Measurements from ENCODE around the gene PCID2. TPM values are rescaled to one million over a fixed set of nuclear protein-coding genes. Genes with fewer than 3 reads are reported as not detected.

PCID2 gene
- total RNA-seq, 2 experiments from 2014 or later, result 58.9 to 66.2 TPM

DNA sequence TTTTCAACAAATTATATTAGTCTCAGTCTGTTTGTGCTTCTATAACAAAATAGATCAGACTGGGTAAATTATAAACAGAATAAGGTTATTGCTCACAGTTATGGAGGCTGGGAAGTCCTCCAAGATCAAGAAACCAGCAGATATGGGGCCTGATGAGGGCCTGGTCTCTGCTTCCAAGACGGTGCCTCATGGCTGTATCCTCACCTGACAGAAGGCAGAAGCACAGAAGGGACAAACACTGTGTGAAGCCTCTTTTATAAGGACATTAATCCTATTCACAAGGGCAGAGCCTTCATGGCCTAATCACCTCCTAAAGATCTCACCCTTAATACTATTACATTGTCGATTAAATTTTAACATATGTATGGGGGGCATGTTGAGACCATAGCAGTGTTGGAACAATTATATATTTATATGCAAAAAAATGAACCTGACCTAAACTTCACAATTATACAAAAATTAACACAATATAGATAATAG, 73.1 kb downstream of the PCID2 start:
- no peak overlapping the region for H3K27ac Mint-ChIP-seq
- peaks cover 43% of the 10 kb centered on the region for H3K27me3 Mint-ChIP-seq
- no peak overlapping the region for H3K4me3 Mint-ChIP-seq
- CTCF ChIA-PET, result no interaction called here
- no peaks in the 10 kb centered on the region for H3K4me1 Mint-ChIP-seq
- POLR2A ChIA-PET, result no interaction called here
- no peaks in the 10 kb centered on the region for H3K9me3 Mint-ChIP-seq
- no peak for DNase-seq
- H3K36me3 Mint-ChIP-seq (ENCODE audit: low read depth), result no peaks in the 10 kb centered on the region

- Mint-ChIP-seq H3K9me3 (no peaks in the 10 kb centered on the region), H3K4me1 (peaks cover 4% of the 10 kb centered on the region), H3K4me3 (no peak overlapping the region), H3K27ac (no peak overlapping the region), H3K27me3 (peaks cover 53% of the 10 kb centered on the region), H3K36me3 (ENCODE audit: low read depth) (no peaks in the 10 kb centered on the region)
- POLR2A ChIA-PET, result no interaction called here
- CTCF ChIA-PET, result no interaction called here
- no peak for DNase-seq
Observed at GRCh38 chr13:113129921-113130750, 78.3 kb downstream of the PCID2 start.

- ChIA-PET POLR2A (no interaction called here), CTCF (no interaction called here)
- Mint-ChIP-seq H3K9me3 (no peaks in the 10 kb centered on the region), H3K27ac (no peak overlapping the region), H3K4me1 (peaks cover 4% of the 10 kb centered on the region), H3K27me3 (peaks cover 53% of the 10 kb centered on the region), H3K4me3 (no peak overlapping the region), H3K36me3 (ENCODE audit: low read depth) (no peaks in the 10 kb centered on the region)
- DNase-seq, result no peak
Observed at GRCh38 chr13:113129480-113129879, 79.0 kb downstream of the PCID2 start.

Other genes with a start within 250 kb of the PCID2 start
- gene MCF2L, start 239.5 kb downstream of the PCID2 start, total RNA-seq, result under 1 TPM; 0.33 to 0.86 TPM
- gene F7, start 102.9 kb downstream of the PCID2 start, total RNA-seq, result not detected
- not detected for gene F10, start 85.9 kb downstream of the PCID2 start, total RNA-seq
- not detected for gene PROZ, start 50.0 kb downstream of the PCID2 start, total RNA-seq
- 10 to 100 TPM; 67.2 to 68.8 TPM for gene CUL4A, start 944 bp upstream of the PCID2 start, total RNA-seq
- 10 to 100 TPM; 79.5 to 80.7 TPM for gene LAMP1, start 88.6 kb upstream of the PCID2 start, total RNA-seq
- gene GRTP1, start 155.5 kb upstream of the PCID2 start, total RNA-seq, result under 1 TPM in 1 of 2 experiments, not detected in 1; 0.20 TPM
- under 1 TPM; 0.71 to 0.75 TPM for gene ADPRHL1, start 244.8 kb upstream of the PCID2 start, total RNA-seq

Data from activated CD4-positive, alpha-beta memory T cell treated with anti-CD3 and anti-CD28 coated beads, Interleukin-2, amount 10 ng/mL, durations not matched to agents 7 days and 5 days (primary cell).